Measurements from ENCODE around the gene HSPB1. TPM values are rescaled to one million over a fixed set of nuclear protein-coding genes. Genes with fewer than 3 reads are reported as not detected.

Gene HSPB1
- total RNA-seq, 1 donor from 2014 or later, result 609 TPM

DNA sequence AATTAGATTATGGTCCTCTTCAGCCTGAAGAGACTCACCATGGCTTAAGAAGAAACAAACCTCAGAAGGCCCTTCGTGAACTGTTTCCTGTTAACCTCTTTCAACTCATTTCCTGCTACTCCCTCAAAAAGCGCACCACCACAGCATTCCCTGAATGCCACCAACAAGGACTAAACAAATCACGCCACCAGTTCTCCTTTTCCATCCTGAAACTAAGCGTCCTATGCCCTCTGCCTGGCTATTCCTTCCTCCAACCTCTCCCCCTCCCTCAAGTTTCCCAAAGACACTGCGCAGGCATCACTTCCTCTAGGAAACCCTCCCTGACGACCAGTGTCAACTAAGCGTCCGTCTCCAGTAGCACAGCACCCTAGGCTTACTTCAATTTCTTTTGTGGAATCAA is 44.3 kb downstream of the HSPB1 start:
- Histone ChIP-seq H3K27ac (peak overlapping the region; percentile 44), H3K4me3 (no peak overlapping the region), H3K36me3 (peaks cover 75% of the 10 kb centered on the region), H3K27me3 (ENCODE audit: low read depth) (no peaks in the 10 kb centered on the region), H3K4me1 (peaks cover 37% of the 10 kb centered on the region), H3K9me3 (no peaks in the 10 kb centered on the region)
- TF ChIP-seq, protein P1, sequence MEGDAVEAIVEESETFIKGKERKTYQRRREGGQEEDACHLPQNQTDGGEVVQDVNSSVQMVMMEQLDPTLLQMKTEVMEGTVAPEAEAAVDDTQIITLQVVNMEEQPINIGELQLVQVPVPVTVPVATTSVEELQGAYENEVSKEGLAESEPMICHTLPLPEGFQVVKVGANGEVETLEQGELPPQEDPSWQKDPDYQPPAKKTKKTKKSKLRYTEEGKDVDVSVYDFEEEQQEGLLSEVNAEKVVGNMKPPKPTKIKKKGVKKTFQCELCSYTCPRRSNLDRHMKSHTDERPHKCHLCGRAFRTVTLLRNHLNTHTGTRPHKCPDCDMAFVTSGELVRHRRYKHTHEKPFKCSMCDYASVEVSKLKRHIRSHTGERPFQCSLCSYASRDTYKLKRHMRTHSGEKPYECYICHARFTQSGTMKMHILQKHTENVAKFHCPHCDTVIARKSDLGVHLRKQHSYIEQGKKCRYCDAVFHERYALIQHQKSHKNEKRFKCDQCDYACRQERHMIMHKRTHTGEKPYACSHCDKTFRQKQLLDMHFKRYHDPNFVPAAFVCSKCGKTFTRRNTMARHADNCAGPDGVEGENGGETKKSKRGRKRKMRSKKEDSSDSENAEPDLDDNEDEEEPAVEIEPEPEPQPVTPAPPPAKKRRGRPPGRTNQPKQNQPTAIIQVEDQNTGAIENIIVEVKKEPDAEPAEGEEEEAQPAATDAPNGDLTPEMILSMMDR (IDR thresholded peaks at IDR 0.05), result no peak
- DNase-seq (no peak), ATAC-seq (peak; percentile 16 to 59)
- intact Hi-C loops (cut with DNase I), result no loop called here

DNA sequence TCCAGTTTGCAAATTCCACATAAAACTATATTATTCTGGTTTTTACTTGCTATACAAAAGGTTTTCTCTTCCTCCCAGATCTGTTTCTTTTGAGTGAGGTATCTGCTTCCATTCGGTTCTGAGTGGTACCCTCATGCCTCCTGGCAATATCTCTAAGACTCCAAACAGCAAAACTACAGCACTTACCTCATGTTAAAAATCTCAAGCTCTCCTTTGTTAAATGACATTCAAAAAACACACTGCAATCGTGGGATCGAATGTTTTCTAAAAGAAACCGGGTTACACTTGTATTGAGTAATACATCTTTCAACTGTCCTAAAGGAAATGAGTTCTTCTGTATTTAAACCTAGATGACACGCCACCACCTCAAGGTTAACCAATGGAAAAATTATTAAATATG is 45.2 kb downstream of the HSPB1 start:
- TF ChIP-seq, protein P1 (IDR thresholded peaks at IDR 0.05), result no peak
- H3K36me3 ChIP-seq, result peaks cover 68% of the 10 kb centered on the region
- H3K27me3 ChIP-seq (ENCODE audit: low read depth), result no peaks in the 10 kb centered on the region
- no peak overlapping the region for H3K4me3 ChIP-seq
- DNase-seq (no peak), ATAC-seq (no peak)
- H3K27ac ChIP-seq, result peak overlapping the region; percentile 44
- intact Hi-C loops (cut with DNase I), result no loop called here
- H3K4me1 ChIP-seq, result peaks cover 31% of the 10 kb centered on the region
- no peaks in the 10 kb centered on the region for H3K9me3 ChIP-seq

DNA sequence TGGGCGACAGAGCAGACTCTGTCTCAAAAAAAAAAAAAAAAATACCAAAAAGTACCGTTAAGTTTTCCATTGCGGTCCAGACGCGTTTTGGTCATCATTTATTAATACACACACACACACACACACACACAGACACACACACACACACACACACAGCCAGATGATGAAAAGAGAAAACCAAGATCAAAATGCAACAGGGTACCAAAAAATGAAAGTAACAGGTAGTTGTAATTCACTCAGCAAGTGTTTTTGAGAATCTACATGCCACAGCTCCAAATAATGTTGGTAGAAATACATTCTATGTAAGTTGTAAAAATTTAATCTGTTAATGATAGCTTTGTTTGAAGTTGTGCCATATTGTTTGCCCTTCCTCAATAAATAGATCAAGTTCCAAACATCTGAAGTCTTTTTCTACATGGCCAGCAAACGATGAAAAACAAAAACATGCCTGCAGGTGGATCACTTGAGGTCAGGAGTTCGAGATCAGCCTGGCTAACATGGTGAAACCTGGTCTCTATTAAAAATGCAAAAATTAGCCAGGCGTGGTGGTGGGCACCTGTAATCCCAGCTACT is 46.9 kb downstream of the HSPB1 start:
- H3K27ac ChIP-seq, result no peak overlapping the region
- intact Hi-C loops (cut with DNase I), result no loop called here
- peaks cover 40% of the 10 kb centered on the region for H3K4me1 ChIP-seq
- peaks cover 51% of the 10 kb centered on the region for H3K36me3 ChIP-seq
- H3K9me3 ChIP-seq, result no peaks in the 10 kb centered on the region
- no peak for DNase-seq
- H3K4me3 ChIP-seq, result no peak overlapping the region
- no peak for ATAC-seq
- H3K27me3 ChIP-seq (ENCODE audit: low read depth), result no peaks in the 10 kb centered on the region
- TF ChIP-seq, protein P1 (IDR thresholded peaks at IDR 0.05), result no peak

DNA sequence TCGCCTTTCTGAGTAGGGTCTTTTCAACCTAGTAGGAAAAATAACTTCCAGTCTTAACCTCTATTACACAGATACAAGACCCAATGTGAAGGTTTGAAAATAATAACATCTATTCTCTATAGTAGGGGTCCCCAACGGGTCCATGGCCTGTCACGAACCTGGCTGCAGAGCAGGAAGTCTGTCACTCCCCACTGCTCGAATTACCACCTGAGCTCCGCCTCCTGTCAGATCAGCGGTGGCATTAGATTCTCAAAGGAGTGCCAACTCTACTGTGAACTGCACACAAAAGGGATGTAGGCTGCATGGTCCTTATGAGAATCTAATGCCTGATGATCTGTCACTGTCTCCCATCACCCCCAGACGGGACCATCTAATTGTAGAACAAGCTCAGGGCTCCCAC is 48.9 kb downstream of the HSPB1 start:
- no peak for ATAC-seq
- H3K4me3 ChIP-seq, result no peak overlapping the region
- H3K27me3 ChIP-seq (ENCODE audit: low read depth), result no peaks in the 10 kb centered on the region
- no peaks in the 10 kb centered on the region for H3K9me3 ChIP-seq
- peaks cover 32% of the 10 kb centered on the region for H3K36me3 ChIP-seq
- H3K27ac ChIP-seq, result no peak overlapping the region
- TF ChIP-seq, protein P1 (IDR thresholded peaks at IDR 0.05), result no peak
- no peak for DNase-seq
- intact Hi-C loops (cut with DNase I), result no loop called here
- H3K4me1 ChIP-seq, result peaks cover 42% of the 10 kb centered on the region

DNA sequence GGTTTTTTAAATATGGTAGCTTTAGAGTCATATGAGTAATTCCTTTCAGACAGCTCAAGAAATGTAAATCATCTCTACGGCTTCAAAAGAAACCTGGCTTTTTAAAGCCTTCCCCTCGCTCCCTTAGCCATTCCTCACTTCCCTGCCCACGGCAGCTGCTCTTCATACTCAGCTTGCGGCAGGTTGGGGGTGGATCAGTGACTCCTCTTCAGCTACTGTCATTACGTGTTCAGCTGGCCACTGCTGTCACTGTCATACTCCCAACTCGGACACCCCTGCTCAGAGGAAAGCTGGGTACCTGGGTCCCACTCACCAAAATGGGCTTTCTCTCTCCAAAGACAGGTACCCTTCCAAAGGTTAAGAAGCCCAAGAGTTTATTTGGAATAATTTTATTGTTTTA is 49.7 kb downstream of the HSPB1 start:
- Histone ChIP-seq H3K36me3 (peaks cover 23% of the 10 kb centered on the region), H3K4me1 (peaks cover 42% of the 10 kb centered on the region), H3K4me3 (no peak overlapping the region), H3K9me3 (no peaks in the 10 kb centered on the region), H3K27me3 (ENCODE audit: low read depth) (no peaks in the 10 kb centered on the region), H3K27ac (no peak overlapping the region)
- intact Hi-C loops (cut with DNase I), result no loop called here
- ATAC-seq (no peak), DNase-seq (no peak)
- TF ChIP-seq, protein P1 (IDR thresholded peaks at IDR 0.05), result no peak
